Measurements from ENCODE around the gene HBD. TPM values are rescaled to one million over a fixed set of nuclear protein-coding genes. Genes with fewer than 3 reads are reported as not detected.
"Not testable (repeated sequence)": the region's sequence is repeated elsewhere in the genome, so short reads cannot be mapped to it uniquely, and the experiment has no call there.

Gene HBD
- polyA plus RNA-seq, 1 experiment = 42.2 TPM

GRCh38 chr11:5266609-5267008 lies 32.3 kb upstream of the HBD start:
- DNase-seq (ENCODE audit: low read depth, low spot score) = no peak
- H3K27ac ChIP-seq (ENCODE audit: low read depth, low read length) = no peak overlapping the region
- H3K9me3 ChIP-seq (ENCODE audit: control insufficient read depth, insufficient read depth, low read length) = no peaks in the 10 kb centered on the region
- H3K4me3 ChIP-seq (ENCODE audit: low read depth, low read length) = no peak overlapping the region
- ChIA-PET POLR2A (no interaction called here), CTCF (no interaction called here)
- H3K27me3 ChIP-seq (ENCODE audit: control insufficient read depth, insufficient read depth, low read length) = no peaks in the 10 kb centered on the region
- TF ChIP-seq CTCF (IDR thresholded peaks at IDR 0.05; ENCODE audit: low read depth, low read length) = no peak

DNA sequence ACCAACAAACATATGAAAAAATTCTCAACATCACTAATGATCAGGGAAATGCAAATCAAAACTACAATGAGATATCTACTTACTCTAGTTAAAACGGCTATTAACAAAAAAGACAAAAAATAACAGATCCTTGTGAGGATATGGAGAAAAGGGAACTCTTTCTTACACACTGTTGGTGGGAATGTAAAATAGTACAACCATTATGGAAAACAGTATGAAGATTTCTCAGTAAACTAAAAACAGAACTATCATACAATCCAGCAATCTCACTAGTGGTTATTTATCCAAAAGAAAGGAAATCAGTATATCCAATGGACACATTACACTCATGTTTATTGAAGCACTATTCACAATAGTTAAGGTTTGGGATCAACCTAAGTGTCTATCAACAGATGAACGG lies 31.5 kb upstream of the HBD start:
- no peak for TF ChIP-seq CTCF (IDR thresholded peaks at IDR 0.05; ENCODE audit: low read depth, low read length)
- Histone ChIP-seq H3K9me3 (ENCODE audit: control insufficient read depth, insufficient read depth, low read length) (no peaks in the 10 kb centered on the region), H3K27ac (ENCODE audit: low read depth, low read length) (no peak overlapping the region), H3K4me3 (ENCODE audit: low read depth, low read length) (no peak overlapping the region), H3K27me3 (ENCODE audit: control insufficient read depth, insufficient read depth, low read length) (no peaks in the 10 kb centered on the region)
- DNase-seq (ENCODE audit: low read depth, low spot score) = no peak
- POLR2A ChIA-PET = no interaction called here
- CTCF ChIA-PET = no interaction called here

GRCh38 chr11:5258543-5259262 lies 24.4 kb upstream of the HBD start:
- Histone ChIP-seq H3K27me3 (ENCODE audit: control insufficient read depth, insufficient read depth, low read length) (no peaks in the 10 kb centered on the region), H3K4me3 (ENCODE audit: low read depth, low read length) (no peak overlapping the region), H3K9me3 (ENCODE audit: control insufficient read depth, insufficient read depth, low read length) (no peaks in the 10 kb centered on the region), H3K27ac (ENCODE audit: low read depth, low read length) (no peak overlapping the region)
- no peak for TF ChIP-seq CTCF (IDR thresholded peaks at IDR 0.05; ENCODE audit: low read depth, low read length)
- CTCF ChIA-PET = no interaction called here
- no peak for DNase-seq (ENCODE audit: low read depth, low spot score)
- POLR2A ChIA-PET = no interaction called here

DNA sequence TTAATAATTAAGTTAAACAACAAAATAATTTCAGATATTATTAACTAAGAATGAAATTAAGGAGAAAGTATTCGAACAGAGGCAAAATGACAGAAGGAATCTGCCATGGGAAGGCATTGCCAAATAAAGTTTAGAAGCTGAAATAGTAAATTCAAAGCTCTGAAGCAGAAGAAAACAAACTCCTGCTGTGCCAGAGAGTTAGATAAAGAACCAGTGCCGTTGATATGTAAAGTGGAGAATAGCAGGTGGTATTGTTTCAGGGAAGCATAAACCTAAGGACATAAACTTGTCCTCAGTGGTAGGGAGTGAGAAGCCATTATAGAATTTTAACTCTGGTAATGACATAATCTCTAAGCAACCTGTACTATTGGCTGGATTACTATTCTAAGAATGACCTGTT lies 23.0 kb upstream of the HBD start:
- no peaks in the 10 kb centered on the region for H3K27me3 ChIP-seq (ENCODE audit: control insufficient read depth, insufficient read depth, low read length)

DNA sequence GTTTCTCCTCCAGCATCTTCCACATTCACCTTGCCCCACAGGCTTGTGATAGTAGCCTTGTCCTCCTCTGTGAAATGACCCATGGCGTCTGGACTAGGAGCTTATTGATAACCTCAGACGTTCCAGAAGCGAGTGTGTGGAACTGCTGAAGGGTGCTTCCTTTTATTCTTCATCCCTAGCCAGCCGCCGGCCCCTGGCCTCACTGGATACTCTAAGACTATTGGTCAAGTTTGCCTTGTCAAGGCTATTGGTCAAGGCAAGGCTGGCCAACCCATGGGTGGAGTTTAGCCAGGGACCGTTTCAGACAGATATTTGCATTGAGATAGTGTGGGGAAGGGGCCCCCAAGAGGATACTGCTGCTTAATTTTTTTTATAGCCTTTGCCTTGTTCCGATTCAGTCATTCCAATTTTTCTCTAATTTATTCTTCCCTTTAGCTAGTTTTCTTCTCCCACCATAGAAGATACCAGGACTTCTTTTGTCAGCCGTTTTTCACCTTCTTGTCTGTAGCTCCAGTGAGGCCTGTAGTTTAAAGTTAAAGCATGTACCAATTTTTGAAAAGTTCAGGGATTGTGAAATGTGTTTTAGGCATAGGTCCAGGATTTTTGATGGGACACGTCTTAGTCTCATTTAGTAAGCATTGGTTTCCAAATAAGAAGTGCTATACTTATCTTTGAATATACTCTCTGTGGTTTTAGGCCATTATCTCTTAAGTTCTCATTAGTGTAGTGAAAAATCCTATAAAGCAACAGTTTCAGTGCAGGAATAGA lies 20.5 kb upstream of the HBD start, which contains the start of gene HBG2:
HBG2 (minus strand) TSS at position 136 of the 768 bp plus-strand sequence; CDS start at position 83, 53 bp downstream.
- H3K27me3 ChIP-seq (ENCODE audit: control insufficient read depth, insufficient read depth, low read length); DNase-seq (ENCODE audit: low read depth, low spot score); H3K27ac ChIP-seq (ENCODE audit: low read depth, low read length); H3K4me3 ChIP-seq (ENCODE audit: low read depth, low read length); POLR2A ChIA-PET; CTCF ChIA-PET; H3K9me3 ChIP-seq (ENCODE audit: control insufficient read depth, insufficient read depth, low read length): not testable (repeated sequence)

More for the DNA sequence above, 23.0 kb upstream of the HBD start:
- CTCF ChIA-PET = no interaction called here
- POLR2A ChIA-PET = no interaction called here
- no peak for DNase-seq (ENCODE audit: low read depth, low spot score)
- TF ChIP-seq CTCF (IDR thresholded peaks at IDR 0.05; ENCODE audit: low read depth, low read length) = no peak
- no peak overlapping the region for H3K27ac ChIP-seq (ENCODE audit: low read depth, low read length)
- H3K9me3 ChIP-seq (ENCODE audit: control insufficient read depth, insufficient read depth, low read length) = no peaks in the 10 kb centered on the region
- H3K4me3 ChIP-seq (ENCODE audit: low read depth, low read length) = no peak overlapping the region

- H3K27ac ChIP-seq (ENCODE audit: low read depth, low read length); DNase-seq (ENCODE audit: low read depth, low spot score); H3K9me3 ChIP-seq (ENCODE audit: control insufficient read depth, insufficient read depth, low read length); CTCF ChIA-PET; H3K27me3 ChIP-seq (ENCODE audit: control insufficient read depth, insufficient read depth, low read length); POLR2A ChIA-PET; H3K4me3 ChIP-seq (ENCODE audit: low read depth, low read length): not testable (repeated sequence)
Observed at GRCh38 chr11:5254023-5254422, 19.7 kb upstream of the HBD start.

DNA sequence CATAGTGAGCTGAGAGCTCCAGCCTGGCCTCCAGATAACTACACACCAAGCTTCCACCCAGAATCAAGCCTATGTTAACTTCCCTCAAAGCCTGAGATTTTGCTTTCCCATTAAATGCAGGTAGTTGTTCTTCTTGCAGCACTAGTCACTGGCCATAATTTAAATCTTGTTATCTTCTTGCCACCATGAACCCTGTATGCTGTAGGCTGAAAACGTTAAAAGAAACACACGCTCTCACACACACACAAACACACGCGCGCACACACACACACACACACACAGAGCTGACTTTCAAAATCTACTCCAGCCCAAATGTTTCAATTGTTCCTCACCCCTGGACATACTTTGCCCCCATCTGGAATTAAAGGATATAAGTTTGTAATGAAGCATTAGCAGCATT lies 19.2 kb upstream of the HBD start:
- CTCF ChIA-PET; H3K9me3 ChIP-seq (ENCODE audit: control insufficient read depth, insufficient read depth, low read length); POLR2A ChIA-PET; H3K4me3 ChIP-seq (ENCODE audit: low read depth, low read length); DNase-seq (ENCODE audit: low read depth, low spot score); H3K27me3 ChIP-seq (ENCODE audit: control insufficient read depth, insufficient read depth, low read length); H3K27ac ChIP-seq (ENCODE audit: low read depth, low read length): not testable (repeated sequence)

All from AG04450 (cell line).